GM18909 (cell line): ENCODE data around the gene ITCH.
"Not testable (repeated sequence)": the region's sequence is repeated elsewhere in the genome, so short reads cannot be mapped to it uniquely, and the experiment has no call there.

Experiments
- ATAC-seq: cut with Tn5 transposase; IDR thresholded peaks from one replicate; pipeline ENCODE4 v1.9.1; 2021; ENCODE audit warnings: mild to moderate bottlenecking; ENCODE audit not compliant: unreplicated experiment, poor library complexity

The ITCH gene

GRCh38 chr20:34363062-34363464 is at the start of gene ITCH:
Gene ITCH, plus strand, starts transcription at chr20:34363273. Its CDS starts 30,539 bp downstream, at chr20:34393812.
- peak; percentile 95 for ATAC-seq

DNA sequence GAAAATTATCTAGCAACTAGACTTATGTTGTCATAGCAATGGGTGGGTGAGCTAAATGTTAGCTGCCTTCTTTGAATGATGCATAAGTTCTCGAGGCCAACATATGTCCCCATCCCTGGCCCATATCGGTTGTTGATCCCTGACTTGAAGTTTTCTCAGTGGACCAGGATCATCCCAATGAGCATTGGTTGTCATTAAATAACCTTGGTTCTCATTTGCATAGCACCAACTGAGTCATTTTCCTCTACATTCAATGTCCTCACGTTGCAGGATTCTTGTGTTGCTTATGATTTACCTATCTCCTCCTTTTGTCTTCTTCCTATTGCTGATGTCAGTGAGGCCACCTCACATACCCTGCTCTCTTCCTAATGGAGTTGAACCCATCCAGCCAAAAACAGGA is 47.8 kb upstream of the ITCH start:
- no peak for ATAC-seq

GRCh38 chr20:34316196-34316814 is 46.8 kb upstream of the ITCH start:
- ATAC-seq, result no peak

DNA sequence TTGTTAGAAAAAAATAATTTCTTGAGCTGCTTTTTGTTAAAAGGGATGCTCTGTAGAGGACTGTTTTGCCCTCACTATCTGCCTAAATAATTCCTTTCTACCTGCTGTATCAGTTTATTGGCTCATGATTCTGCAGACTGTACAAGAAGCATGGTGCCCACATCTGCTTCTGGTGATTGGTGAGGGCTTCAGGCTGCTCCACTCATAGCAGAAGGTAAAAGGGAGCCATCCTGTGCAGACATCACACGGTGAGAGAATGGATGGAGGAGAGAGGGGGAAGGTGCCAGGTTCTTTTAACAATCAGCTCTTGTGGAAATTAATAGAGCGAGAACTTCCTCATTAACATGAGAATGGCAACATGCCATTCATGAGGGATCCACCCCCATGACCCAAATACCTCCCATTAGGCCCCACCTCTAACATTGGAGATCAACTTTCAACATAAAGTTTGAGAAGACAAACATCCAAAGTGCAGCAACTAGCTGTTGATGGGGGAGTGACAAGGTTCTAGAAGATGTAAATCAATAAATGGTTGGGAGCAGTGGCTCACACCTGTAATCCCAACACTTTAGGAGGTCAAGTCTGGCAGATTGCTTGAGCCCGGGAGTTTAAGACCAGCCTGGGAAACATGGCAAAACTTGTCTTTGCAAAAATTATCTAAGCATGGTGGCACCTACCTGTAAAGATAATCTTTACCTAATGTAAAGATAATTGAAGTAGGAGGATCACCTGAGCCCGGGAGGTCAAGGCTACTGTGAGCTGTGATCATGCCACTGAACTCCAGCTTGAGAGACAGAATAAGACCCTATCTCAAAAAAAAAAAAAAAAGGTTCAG is 44.2 kb upstream of the ITCH start:
- no peak for ATAC-seq

GRCh38 chr20:34320861-34321260 is 42.2 kb upstream of the ITCH start:
- ATAC-seq, result no peak

GRCh38 chr20:34322267-34323105 is 40.6 kb upstream of the ITCH start:
- ATAC-seq, result no peak

DNA sequence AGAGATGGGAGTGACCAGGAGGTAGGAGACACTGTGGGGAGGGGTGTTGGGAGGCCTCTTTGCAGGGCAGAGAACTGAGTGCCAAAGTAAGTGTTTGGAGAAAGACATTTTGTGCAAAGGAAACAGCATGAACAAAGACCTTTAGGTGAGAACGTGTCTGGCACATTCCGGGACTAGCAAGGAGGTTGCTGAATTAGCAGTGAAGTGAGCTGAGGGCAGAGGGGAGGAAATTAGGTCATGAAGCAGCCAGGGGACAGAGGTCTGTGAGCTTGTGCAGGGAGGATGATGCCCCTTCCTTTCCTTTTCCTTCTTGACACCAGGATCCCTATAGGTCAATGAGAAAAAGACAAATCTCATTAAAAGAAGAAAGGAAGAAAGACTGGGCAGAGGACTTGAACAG is 38.5 kb upstream of the ITCH start:
- ATAC-seq, result no peak

DNA sequence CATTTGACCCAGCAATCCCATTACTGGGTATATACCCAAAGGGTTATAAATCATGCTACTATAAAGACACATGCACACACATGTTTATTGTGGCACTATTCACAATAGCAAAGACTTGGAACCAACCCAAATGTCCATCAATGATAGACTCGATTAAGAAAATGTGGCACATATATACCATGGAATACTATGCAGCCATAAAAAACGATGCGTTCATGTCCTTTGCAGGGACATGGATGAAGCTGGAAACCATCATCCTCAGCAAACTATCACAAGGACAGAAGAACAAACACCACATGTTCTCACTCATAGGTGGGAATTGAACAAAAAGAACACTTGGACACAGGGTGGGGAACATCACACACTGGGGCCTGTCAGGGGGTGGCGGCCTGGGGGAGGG is 34.9 kb upstream of the ITCH start:
- not testable (repeated sequence) for ATAC-seq

DNA sequence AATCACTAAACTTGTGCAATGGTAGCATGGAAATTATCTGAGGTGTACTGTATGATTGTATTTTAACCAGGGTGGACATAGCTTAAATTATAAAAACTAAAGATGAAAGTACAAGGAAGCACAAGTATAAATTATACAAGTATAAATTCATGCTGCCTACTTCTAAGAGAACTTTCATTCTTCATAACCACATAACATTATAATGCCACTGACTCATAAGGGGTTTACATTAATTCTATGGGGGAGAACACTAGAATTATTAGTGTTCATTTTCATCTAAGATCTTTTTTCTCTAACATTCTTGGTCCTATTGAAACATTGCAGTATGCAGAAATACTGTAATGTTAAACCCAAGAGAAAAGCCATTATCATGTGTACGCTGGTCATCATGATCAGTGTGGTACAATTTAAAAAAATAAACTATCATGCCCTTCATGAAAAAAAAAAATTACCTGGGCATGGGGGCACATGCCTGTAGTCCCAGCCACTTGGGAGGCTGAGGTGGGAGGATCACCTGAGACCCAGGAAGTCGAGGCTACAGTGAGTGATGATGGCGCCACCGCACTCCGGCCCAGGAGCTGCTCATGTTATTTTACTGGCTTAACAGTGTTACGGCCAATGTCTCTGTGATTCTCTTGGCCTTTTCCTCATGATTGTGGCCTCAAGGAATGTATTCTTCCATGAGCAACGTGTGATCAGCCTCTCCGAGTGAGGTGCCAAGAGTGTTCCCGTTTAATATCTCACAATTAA is 34.0 kb upstream of the ITCH start:
- ATAC-seq, result no peak

- not testable (repeated sequence) for ATAC-seq
These were observed 32.1 kb upstream of the ITCH start for GRCh38 chr20:34330861-34331544.

DNA sequence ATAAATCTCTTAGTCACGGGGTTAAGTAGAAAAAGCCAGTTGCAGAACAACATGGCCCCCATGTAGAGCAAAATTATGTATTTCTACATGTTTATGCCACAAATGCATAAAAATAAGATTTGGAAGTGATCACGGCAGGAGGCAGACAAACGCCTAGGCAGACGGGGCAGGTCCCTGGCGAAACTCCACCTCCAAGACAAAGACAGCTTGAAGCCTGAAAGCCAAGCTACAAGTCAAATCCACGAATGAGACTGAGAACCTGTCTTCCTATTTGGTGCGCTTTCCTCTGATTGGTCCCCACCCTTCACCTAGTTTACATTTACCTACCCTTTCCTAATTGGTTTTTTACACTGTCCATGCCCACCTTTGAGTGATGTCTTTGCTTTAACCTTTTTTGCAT is 31.2 kb upstream of the ITCH start:
- no peak for ATAC-seq

DNA sequence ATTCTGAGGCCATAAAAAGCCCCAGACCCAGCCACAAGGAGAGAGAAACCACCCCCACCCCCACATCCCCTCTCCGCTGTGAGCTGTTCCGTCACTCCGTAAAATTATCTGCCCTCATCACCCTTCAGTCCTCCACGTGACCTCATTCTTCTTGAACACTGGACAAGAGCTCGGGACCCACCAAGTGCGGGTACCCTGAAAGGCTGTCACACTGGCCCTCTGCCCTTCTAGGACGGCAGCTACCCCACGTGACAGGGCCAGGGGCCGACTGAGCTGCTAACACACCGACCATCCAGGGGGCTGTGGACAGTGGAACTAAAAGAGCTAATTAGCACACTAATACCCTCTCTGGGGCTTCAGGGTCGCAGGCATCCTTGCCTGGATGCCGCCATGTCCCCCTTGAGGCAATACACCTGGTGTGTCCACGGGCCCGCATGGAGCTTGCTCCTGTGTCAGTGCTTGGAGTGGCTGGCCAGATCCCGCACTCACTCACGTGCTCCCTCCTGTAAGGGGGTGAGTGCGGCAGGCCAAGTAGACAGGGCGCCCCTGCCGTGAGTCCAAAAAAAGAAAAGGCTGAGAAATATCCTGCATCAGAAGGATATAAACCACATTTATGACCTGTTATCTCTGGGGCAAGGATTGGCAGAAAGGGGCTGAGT is 30.7 kb upstream of the ITCH start:
- ATAC-seq, result no peak

GRCh38 chr20:34333786-34334185 is 29.3 kb upstream of the ITCH start:
- no peak for ATAC-seq

GRCh38 chr20:34334654-34335407 is 28.2 kb upstream of the ITCH start:
- ATAC-seq, result no peak

GRCh38 chr20:34337544-34337943 is 25.5 kb upstream of the ITCH start:
- ATAC-seq, result no peak

GRCh38 chr20:34337982-34338726 is 24.9 kb upstream of the ITCH start:
- no peak for ATAC-seq

GRCh38 chr20:34340726-34341125 is 22.3 kb upstream of the ITCH start:
- ATAC-seq, result not testable (repeated sequence)

DNA sequence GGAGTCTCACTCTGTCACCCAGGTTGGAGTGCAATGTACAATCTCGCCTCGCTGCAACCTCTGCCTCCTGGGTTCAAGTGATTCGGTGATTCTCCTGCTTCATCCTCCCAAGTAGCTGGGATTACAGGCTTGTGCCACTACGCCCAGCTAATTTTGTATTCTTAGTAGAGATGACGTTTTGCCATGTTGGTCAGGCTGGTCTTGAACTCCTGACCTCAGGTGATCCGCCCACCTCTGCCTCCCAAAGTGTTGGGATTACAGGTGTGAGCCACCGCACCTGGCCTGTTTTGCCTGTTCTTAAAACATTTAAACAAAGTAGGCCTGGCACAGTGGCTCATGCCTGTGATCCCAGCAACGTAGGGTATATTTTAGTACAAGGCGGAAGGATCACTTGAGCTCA is 21.9 kb upstream of the ITCH start:
- not testable (repeated sequence) for ATAC-seq
